GM23338 (cell line): ENCODE data around the gene ZDHHC13. TPM values are rescaled to one million over a fixed set of nuclear protein-coding genes. Genes with fewer than 3 reads are reported as not detected.

Experiments
- ATAC-seq: fragments of 200-7000 bp; cut with Tn5 transposase; 3 replicates; pipeline ENCODE4 v1.9.1; 2020
- DNase-seq: peaks from one replicate; pipeline ENCODE4 v3.0.0-alpha.2; 2015; ENCODE audit warnings: low spot score
- H2AFZ ChIP-seq: fragments of 200-600 bp; sonication (generic); 2 replicates; pipeline ENCODE4 v1.8.0; 2016; ENCODE audit warnings: antibody characterized with exemption, mild to moderate bottlenecking, moderate library complexity
- H3F3A ChIP-seq: fragments of 200-600 bp; sonication (generic); replicated peaks from 2 replicates; pipeline ENCODE4 v1.8.0; 2017; ENCODE audit warnings: antibody characterized with exemption, mixed run types, low read depth
- H3K27ac ChIP-seq: fragments of 200-600 bp; sonication (generic); 2 replicates; pipeline ENCODE4 v1.6.1; 2016; ENCODE audit warnings: low read depth
- H3K27me3 ChIP-seq: fragments of 200-600 bp; sonication (generic); 2 replicates; pipeline ENCODE4 v1.8.0; 2016; ENCODE audit warnings: mild to moderate bottlenecking, mixed run types, moderate library complexity; ENCODE audit not compliant: insufficient read depth
- H3K36me3 ChIP-seq: fragments of 200-600 bp; sonication (generic); 2 replicates; pipeline ENCODE4 v1.8.0; 2016; ENCODE audit warnings: mild to moderate bottlenecking; ENCODE audit not compliant: insufficient read depth
- H3K4me1 ChIP-seq: fragments of 200-600 bp; sonication (generic); 2 replicates; pipeline ENCODE4 v1.8.0; 2016; ENCODE audit warnings: mild to moderate bottlenecking, moderate library complexity; ENCODE audit not compliant: insufficient read depth
- H3K4me2 ChIP-seq: fragments of 200-600 bp; sonication (generic); 2 replicates; pipeline ENCODE4 v1.7.1; 2017; ENCODE audit warnings: mixed run types
- H3K4me3 ChIP-seq: fragments of 200-600 bp; sonication (generic); 2 replicates; pipeline ENCODE4 v1.6.1; 2016; ENCODE audit warnings: mixed run types
- H3K79me2 ChIP-seq: fragments of 200-600 bp; sonication (generic); replicated peaks from 2 replicates; pipeline ENCODE4 v1.8.0; 2017; ENCODE audit warnings: mild to moderate bottlenecking; ENCODE audit not compliant: insufficient read depth
- H3K9me2 ChIP-seq: fragments of 200-600 bp; sonication (generic); 2 replicates; pipeline ENCODE4 v1.8.0; 2017; ENCODE audit not compliant: insufficient read depth
- H4K20me1 ChIP-seq: fragments of 200-600 bp; sonication (generic); replicated peaks from 2 replicates; pipeline ENCODE4 v1.8.0; 2017; ENCODE audit warnings: mild to moderate bottlenecking; ENCODE audit not compliant: insufficient read depth
- H3K27ac Mint-ChIP-seq: 2 replicates; pipeline ENCODE4 v1.8.0; 2020; ENCODE audit warnings: inconsistent platforms, mild to moderate bottlenecking, moderate library complexity, mixed read lengths
- H3K27me3 Mint-ChIP-seq: 3 replicates; pipeline ENCODE4 v1.8.0; 2022; ENCODE audit warnings: low read depth, mild to moderate bottlenecking, moderate library complexity, mixed read lengths, inconsistent platforms; ENCODE audit not compliant: insufficient read depth, poor library complexity
- H3K36me3 Mint-ChIP-seq: 3 replicates; pipeline ENCODE4 v1.8.0; 2021; ENCODE audit warnings: low read depth, mild to moderate bottlenecking, inconsistent platforms, moderate library complexity, mixed read lengths
- H3K4me1 Mint-ChIP-seq: 3 replicates; pipeline ENCODE4 v1.8.0; 2020; ENCODE audit warnings: mild to moderate bottlenecking, inconsistent platforms, mixed read lengths
- H3K4me3 Mint-ChIP-seq: 3 replicates; pipeline ENCODE4 v1.8.0; 2021; ENCODE audit warnings: moderate library complexity, mild to moderate bottlenecking, inconsistent platforms, mixed read lengths
- H3K9me3 Mint-ChIP-seq: 3 replicates; pipeline ENCODE4 v1.8.0; 2020; ENCODE audit warnings: moderate library complexity, mild to moderate bottlenecking, inconsistent platforms, mixed read lengths
- CREB1 ChIP-seq: fragments of 250-450 bp; sonication (Bioruptor Pico); IDR thresholded peaks from 2 replicates; pipeline ENCODE4 v1.5.0; 2020; ENCODE audit warnings: low read depth, mild to moderate bottlenecking, moderate library complexity
- ETS1 ChIP-seq: IDR thresholded peaks from 2 replicates; pipeline ENCODE4 v1.6.1; 2016; ENCODE audit warnings: antibody characterized with exemption
- EZH2 ChIP-seq: fragments of 200-600 bp; sonication (generic); IDR thresholded peaks from one replicate; pipeline ENCODE4 v1.8.0; 2017; ENCODE audit warnings: antibody characterized with exemption, mild to moderate bottlenecking, low read depth; ENCODE audit not compliant: unreplicated experiment
- NANOG ChIP-seq: IDR thresholded peaks from 2 replicates; pipeline ENCODE4 v1.6.1; 2016; ENCODE audit warnings: antibody characterized with exemption, borderline replicate concordance
- POLR2AphosphoS5 ChIP-seq: IDR thresholded peaks from 2 replicates; pipeline ENCODE4 v1.6.1; 2016; ENCODE audit warnings: antibody characterized with exemption, low read depth
- STAT1 ChIP-seq: IDR thresholded peaks from one replicate; pipeline ENCODE4 v1.6.1; 2016; ENCODE audit warnings: antibody characterized with exemption; ENCODE audit not compliant: unreplicated experiment
- ZNF114 ChIP-seq: fragments of 250-450 bp; sonication (Bioruptor Pico); IDR thresholded peaks from 2 replicates; pipeline ENCODE4 v1.5.0; 2020; ENCODE audit warnings: mild to moderate bottlenecking, moderate library complexity
- ZNF331 ChIP-seq: fragments of 250-450 bp; sonication (Bioruptor Pico); IDR thresholded peaks from 2 replicates; pipeline ENCODE4 v1.5.0; 2020; ENCODE audit warnings: low read depth, mild to moderate bottlenecking, moderate library complexity
- polyA plus RNA-seq: library from polyadenylated mRNA; unstranded; fragments of >200 nt; fragmentation: Nextera tagmentation; extraction: Ambion mirVana; gene quantifications from 2 replicates; pipeline ENCODE4 v1.2.1, GENCODE V29; 2016
- total RNA-seq: library from RNA; depleted of rRNA; stranded (reverse); fragments of >200 nt; shearing (Covaris generic); gene quantifications from 2 replicates; pipeline ENCODE4 v1.2.3, GENCODE V29; 2014
- TF ChIP-seq, protein P1 (sequence below): IDR thresholded peaks from one replicate; pipeline ENCODE4 v1.6.1; 2018; ENCODE audit warnings: antibody characterized with exemption; ENCODE audit not compliant: unreplicated experiment
- TF ChIP-seq, protein P2 (sequence below): fragments of 250-450 bp; sonication (Bioruptor Pico); IDR thresholded peaks from 2 replicates; pipeline ENCODE4 v1.5.0; 2020; ENCODE audit warnings: mild to moderate bottlenecking, moderate library complexity
- TF ChIP-seq, protein P3 (sequence below), 2 experiments: fragments of 200-600 bp in 1 of 2; sonication (generic) in 1 of 2; conservative IDR thresholded peaks; 2 replicates each; pipeline versions ENCODE4 v1.5.1 to v1.6.1; 2016 to 2017; ENCODE audit warnings: antibody characterized with exemption in 2 of 2, low read depth in 2 of 2, mild to moderate bottlenecking in 2 of 2, moderate library complexity in 1 of 2

The ZDHHC13 gene
- total and polyA plus RNA-seq, 2 experiments from 2014 or later, result 21.0 to 27.7 TPM

DNA sequence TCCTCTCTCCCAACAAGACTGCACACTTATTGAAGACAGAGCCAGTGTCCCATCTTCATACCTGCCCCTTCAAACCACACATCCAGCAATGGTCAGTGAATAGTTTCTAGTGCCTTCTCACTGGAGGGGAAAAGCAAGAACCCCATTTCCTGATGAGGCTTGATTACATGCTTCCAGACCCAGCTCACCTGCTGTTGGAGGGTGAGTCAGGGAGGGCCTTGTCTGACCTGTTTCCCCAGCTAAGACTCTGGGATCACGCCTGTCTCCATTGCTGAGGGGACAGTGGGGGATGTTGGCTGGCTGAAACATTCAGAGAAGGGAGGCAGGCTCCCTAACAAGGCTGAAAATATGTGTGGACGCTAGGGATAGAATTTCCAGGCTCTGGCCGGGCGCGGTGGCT, 27.5 kb upstream of the ZDHHC13 start:
- H3K36me3 Mint-ChIP-seq, result no peaks in the 10 kb centered on the region
- H3K27me3 Mint-ChIP-seq, result no peaks in the 10 kb centered on the region
- ATAC-seq, result no peak
- no peaks in the 10 kb centered on the region for H3K27me3 ChIP-seq
- no peak overlapping the region for H3K4me2 ChIP-seq
- peaks cover 3% of the 10 kb centered on the region; the same call in 2 of the 3 replicates for H3K9me3 Mint-ChIP-seq
- H4K20me1 ChIP-seq, result no peaks in the 10 kb centered on the region
- H3K4me1 ChIP-seq, result no peaks in the 10 kb centered on the region
- H3K4me3 Mint-ChIP-seq, result no peak overlapping the region
- no peak overlapping the region for H3K27ac ChIP-seq
- no peaks in the 10 kb centered on the region for H3K79me2 ChIP-seq
- H3K27ac Mint-ChIP-seq, result no peak overlapping the region
- H3K4me3 ChIP-seq, result no peak overlapping the region
- no peaks in the 10 kb centered on the region; the same call in 1 of the 2 replicates for H3K9me2 ChIP-seq
- no peaks in the 10 kb centered on the region; the same call in 1 of the 2 replicates for H3K36me3 ChIP-seq
- no peak for DNase-seq
- no peaks in the 10 kb centered on the region for H3F3A ChIP-seq
- H3K4me1 Mint-ChIP-seq, result no peaks in the 10 kb centered on the region
- TF ChIP-seq, protein P1, sequence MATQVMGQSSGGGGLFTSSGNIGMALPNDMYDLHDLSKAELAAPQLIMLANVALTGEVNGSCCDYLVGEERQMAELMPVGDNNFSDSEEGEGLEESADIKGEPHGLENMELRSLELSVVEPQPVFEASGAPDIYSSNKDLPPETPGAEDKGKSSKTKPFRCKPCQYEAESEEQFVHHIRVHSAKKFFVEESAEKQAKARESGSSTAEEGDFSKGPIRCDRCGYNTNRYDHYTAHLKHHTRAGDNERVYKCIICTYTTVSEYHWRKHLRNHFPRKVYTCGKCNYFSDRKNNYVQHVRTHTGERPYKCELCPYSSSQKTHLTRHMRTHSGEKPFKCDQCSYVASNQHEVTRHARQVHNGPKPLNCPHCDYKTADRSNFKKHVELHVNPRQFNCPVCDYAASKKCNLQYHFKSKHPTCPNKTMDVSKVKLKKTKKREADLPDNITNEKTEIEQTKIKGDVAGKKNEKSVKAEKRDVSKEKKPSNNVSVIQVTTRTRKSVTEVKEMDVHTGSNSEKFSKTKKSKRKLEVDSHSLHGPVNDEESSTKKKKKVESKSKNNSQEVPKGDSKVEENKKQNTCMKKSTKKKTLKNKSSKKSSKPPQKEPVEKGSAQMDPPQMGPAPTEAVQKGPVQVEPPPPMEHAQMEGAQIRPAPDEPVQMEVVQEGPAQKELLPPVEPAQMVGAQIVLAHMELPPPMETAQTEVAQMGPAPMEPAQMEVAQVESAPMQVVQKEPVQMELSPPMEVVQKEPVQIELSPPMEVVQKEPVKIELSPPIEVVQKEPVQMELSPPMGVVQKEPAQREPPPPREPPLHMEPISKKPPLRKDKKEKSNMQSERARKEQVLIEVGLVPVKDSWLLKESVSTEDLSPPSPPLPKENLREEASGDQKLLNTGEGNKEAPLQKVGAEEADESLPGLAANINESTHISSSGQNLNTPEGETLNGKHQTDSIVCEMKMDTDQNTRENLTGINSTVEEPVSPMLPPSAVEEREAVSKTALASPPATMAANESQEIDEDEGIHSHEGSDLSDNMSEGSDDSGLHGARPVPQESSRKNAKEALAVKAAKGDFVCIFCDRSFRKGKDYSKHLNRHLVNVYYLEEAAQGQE, result no peak
- TF ChIP-seq ZNF331 (CRISPR knock-in tag) (no peak), CREB1 (no peak), POLR2AphosphoS5 (no peak), NANOG (no peak), ZNF114 (CRISPR knock-in tag) (no peak), ETS1 (no peak), STAT1 (no peak), EZH2 (no peak)
- TF ChIP-seq, protein P2, sequence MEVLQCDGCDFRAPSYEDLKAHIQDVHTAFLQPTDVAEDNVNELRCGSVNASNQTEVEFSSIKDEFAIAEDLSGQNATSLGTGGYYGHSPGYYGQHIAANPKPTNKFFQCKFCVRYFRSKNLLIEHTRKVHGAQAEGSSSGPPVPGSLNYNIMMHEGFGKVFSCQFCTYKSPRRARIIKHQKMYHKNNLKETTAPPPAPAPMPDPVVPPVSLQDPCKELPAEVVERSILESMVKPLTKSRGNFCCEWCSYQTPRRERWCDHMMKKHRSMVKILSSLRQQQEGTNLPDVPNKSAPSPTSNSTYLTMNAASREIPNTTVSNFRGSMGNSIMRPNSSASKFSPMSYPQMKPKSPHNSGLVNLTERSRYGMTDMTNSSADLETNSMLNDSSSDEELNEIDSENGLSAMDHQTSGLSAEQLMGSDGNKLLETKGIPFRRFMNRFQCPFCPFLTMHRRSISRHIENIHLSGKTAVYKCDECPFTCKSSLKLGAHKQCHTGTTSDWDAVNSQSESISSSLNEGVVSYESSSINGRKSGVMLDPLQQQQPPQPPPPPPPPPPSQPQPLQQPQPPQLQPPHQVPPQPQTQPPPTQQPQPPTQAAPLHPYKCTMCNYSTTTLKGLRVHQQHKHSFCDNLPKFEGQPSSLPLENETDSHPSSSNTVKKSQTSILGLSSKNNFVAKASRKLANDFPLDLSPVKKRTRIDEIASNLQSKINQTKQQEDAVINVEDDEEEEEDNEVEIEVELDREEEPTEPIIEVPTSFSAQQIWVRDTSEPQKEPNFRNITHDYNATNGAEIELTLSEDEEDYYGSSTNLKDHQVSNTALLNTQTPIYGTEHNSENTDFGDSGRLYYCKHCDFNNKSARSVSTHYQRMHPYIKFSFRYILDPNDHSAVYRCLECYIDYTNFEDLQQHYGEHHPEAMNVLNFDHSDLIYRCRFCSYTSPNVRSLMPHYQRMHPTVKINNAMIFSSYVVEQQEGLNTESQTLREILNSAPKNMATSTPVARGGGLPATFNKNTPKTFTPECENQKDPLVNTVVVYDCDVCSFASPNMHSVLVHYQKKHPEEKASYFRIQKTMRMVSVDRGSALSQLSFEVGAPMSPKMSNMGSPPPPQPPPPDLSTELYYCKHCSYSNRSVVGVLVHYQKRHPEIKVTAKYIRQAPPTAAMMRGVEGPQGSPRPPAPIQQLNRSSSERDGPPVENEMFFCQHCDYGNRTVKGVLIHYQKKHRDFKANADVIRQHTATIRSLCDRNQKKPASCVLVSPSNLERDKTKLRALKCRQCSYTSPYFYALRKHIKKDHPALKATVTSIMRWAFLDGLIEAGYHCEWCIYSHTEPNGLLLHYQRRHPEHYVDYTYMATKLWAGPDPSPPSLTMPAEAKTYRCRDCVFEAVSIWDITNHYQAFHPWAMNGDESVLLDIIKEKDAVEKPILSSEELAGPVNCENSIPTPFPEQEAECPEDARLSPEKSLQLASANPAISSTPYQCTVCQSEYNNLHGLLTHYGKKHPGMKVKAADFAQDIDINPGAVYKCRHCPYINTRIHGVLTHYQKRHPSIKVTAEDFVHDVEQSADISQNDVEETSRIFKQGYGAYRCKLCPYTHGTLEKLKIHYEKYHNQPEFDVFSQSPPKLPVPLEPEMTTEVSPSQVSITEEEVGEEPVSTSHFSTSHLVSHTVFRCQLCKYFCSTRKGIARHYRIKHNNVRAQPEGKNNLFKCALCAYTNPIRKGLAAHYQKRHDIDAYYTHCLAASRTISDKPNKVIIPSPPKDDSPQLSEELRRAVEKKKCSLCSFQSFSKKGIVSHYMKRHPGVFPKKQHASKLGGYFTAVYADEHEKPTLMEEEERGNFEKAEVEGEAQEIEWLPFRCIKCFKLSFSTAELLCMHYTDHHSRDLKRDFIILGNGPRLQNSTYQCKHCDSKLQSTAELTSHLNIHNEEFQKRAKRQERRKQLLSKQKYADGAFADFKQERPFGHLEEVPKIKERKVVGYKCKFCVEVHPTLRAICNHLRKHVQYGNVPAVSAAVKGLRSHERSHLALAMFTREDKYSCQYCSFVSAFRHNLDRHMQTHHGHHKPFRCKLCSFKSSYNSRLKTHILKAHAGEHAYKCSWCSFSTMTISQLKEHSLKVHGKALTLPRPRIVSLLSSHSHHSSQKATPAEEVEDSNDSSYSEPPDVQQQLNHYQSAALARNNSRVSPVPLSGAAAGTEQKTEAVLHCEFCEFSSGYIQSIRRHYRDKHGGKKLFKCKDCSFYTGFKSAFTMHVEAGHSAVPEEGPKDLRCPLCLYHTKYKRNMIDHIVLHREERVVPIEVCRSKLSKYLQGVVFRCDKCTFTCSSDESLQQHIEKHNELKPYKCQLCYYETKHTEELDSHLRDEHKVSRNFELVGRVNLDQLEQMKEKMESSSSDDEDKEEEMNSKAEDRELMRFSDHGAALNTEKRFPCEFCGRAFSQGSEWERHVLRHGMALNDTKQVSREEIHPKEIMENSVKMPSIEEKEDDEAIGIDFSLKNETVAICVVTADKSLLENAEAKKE, result no peak
- TF ChIP-seq, protein P3, sequence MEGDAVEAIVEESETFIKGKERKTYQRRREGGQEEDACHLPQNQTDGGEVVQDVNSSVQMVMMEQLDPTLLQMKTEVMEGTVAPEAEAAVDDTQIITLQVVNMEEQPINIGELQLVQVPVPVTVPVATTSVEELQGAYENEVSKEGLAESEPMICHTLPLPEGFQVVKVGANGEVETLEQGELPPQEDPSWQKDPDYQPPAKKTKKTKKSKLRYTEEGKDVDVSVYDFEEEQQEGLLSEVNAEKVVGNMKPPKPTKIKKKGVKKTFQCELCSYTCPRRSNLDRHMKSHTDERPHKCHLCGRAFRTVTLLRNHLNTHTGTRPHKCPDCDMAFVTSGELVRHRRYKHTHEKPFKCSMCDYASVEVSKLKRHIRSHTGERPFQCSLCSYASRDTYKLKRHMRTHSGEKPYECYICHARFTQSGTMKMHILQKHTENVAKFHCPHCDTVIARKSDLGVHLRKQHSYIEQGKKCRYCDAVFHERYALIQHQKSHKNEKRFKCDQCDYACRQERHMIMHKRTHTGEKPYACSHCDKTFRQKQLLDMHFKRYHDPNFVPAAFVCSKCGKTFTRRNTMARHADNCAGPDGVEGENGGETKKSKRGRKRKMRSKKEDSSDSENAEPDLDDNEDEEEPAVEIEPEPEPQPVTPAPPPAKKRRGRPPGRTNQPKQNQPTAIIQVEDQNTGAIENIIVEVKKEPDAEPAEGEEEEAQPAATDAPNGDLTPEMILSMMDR (conservative IDR thresholded peaks at IDR 0.05; ENCODE audit: low read depth in 2 of 2), result no peak
- H2AFZ ChIP-seq, result no peak overlapping the region
